Lung (tissue), 12 donors: ENCODE results near the gene PCNP. TPM values are rescaled to one million over a fixed set of nuclear protein-coding genes. Genes with fewer than 3 reads are reported as not detected.

ENCODE experiments used
- ATAC-seq: fragments of 200-7000 bp; cut with Tn5 transposase; one replicate; pipeline ENCODE4 v1.9.1; 2020; ENCODE audit warnings: moderate number of reproducible peaks; ENCODE audit not compliant: insufficient read depth, low FRiP score
- DNase-seq, 3 donors: peaks; one replicate each; pipeline ENCODE4 v3.0.0-alpha.2; 2013 to 2017
- H3K27ac ChIP-seq, 2 donors: one replicate each; pipeline ENCODE4 v1.5.1; 2013; ENCODE audit warnings: mild to moderate bottlenecking in 2 of 2, moderate library complexity in 2 of 2, control low read depth in 1 of 2, inconsistent platforms in 1 of 2, low read depth in 1 of 2, low read length in 1 of 2
- H3K27me3 ChIP-seq, 3 donors: one replicate each; pipeline ENCODE4 v1.5.1; 2013; ENCODE audit warnings: low read length in 2 of 3; ENCODE audit not compliant: control insufficient read depth in 3 of 3, insufficient read depth in 3 of 3
- H3K36me3 ChIP-seq, 4 donors: one replicate each; pipeline ENCODE4 v1.5.1; 2013; ENCODE audit warnings: low read length in 4 of 4, mild to moderate bottlenecking in 1 of 4, moderate library complexity in 1 of 4; ENCODE audit not compliant: control insufficient read depth in 4 of 4, insufficient read depth in 4 of 4
- H3K4me1 ChIP-seq, 5 donors: one replicate each; pipeline ENCODE4 v1.5.1; 2013; ENCODE audit warnings: low read length in 5 of 5, mild to moderate bottlenecking in 2 of 5, moderate library complexity in 1 of 5; ENCODE audit not compliant: control insufficient read depth in 5 of 5, insufficient read depth in 5 of 5
- H3K4me3 ChIP-seq: one replicate; pipeline ENCODE4 v1.5.1; 2013; ENCODE audit warnings: mild to moderate bottlenecking, control low read depth, moderate library complexity
- H3K9ac ChIP-seq, 2 donors: one replicate each; pipeline ENCODE4 v1.5.1; 2013; ENCODE audit warnings: low read length in 2 of 2, control low read depth in 1 of 2; ENCODE audit not compliant: insufficient read depth in 1 of 2
- H3K9me3 ChIP-seq, 4 donors: one replicate each; pipeline ENCODE4 v1.5.1; 2013; ENCODE audit warnings: low read length in 3 of 4, mild to moderate bottlenecking in 1 of 4, moderate library complexity in 1 of 4; ENCODE audit not compliant: control insufficient read depth in 4 of 4, insufficient read depth in 3 of 4
- WGBS, 2 donors: extraction: QIAGEN DNeasy Blood & Tissue Kit; methylation state at CpG; one replicate each; pipeline ENCODE4 v1.1.7; 2013; 5-methylcytosine and 5-hydroxymethylcytosine counted together
- polyA plus RNA-seq, 2 donors: library from polyadenylated mRNA; stranded (reverse); fragments of 200-250 nt; gene quantifications; one replicate each; pipeline ENCODE4 v1.2.1, GENCODE V29; 2013
- total RNA-seq, 2 donors: library from RNA; depleted of rRNA in 1 of 2; stranded (reverse); fragments of >200 nt in 1 of 2; gene quantifications; one replicate each; pipeline ENCODE4 v1.2.1, GENCODE V29; 2014 to 2021
- TF ChIP-seq, protein P1 (sequence below): IDR thresholded peaks from 2 replicates; pipeline ENCODE4 v1.5.1; 2012; ENCODE audit warnings: mild to moderate bottlenecking; ENCODE audit errors: control extremely low read depth, extremely low read depth
- donor health status: control.
- donor health status: control.
- donor health status: Bipolar disorder and iron deficiency.
- donor health status: healthy.
- donor health status: DM: yes; HTN: yes; CAD: no.

Gene PCNP
- total and polyA plus RNA-seq, 4 donors: 73.1 to 195 (median 99.7) TPM

DNA sequence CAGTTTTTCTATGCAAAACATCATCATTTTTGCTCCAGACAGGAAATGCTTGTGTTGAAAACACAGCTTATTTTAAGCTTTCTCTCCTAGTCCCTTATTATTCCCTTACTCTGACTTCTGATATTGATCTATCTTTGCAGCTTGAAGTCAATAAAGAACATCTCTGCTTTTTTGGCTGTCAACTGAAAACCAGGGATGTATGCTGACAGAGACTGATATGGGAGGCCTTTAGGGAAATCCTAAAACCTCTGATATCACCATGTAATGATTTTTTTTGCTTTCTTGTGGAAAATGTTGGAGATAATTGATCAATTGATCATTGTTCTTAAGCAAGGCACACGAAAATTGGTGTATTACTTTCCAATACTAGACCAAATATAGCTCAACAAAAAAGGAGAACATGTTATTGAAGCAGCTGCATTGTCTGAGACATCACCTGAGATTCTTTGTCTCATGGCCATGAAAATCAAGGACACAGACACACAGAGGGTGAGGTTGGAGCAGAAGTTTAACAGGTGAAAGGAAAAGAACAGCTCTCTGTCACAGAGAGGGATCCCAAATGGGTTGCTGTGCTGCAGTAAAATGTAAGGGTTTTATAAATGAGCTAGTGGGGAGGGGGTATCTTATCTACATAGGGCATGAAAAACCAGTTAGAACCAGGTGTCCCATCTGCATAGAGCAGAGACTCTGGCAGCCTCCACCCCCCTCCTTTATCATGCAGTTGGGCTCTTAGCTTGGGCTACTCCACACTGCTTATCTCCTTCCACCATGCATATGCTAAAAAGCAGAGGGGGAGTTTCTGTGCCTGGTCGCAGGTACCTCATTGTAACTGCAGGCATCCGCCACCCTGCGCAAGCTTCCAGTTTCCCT, 43.9 kb upstream of the PCNP start:
- 88 to 90% methylated on average over 4 of the region's 4 CpGs for WGBS, 2 donors
- Histone ChIP-seq H3K4me3 (no peak overlapping the region), H3K27ac (no peak overlapping the region), H3K9ac (no peak overlapping the region), H3K27me3 (no peaks in the 10 kb centered on the region), H3K4me1 (no peaks in the 10 kb centered on the region), H3K9me3 (peaks cover 0 to 3% (median 0%) of the 10 kb centered on the region in 4 donors), H3K36me3 (no peaks in the 10 kb centered on the region)
- DNase-seq: no peak
- TF ChIP-seq, protein P1, sequence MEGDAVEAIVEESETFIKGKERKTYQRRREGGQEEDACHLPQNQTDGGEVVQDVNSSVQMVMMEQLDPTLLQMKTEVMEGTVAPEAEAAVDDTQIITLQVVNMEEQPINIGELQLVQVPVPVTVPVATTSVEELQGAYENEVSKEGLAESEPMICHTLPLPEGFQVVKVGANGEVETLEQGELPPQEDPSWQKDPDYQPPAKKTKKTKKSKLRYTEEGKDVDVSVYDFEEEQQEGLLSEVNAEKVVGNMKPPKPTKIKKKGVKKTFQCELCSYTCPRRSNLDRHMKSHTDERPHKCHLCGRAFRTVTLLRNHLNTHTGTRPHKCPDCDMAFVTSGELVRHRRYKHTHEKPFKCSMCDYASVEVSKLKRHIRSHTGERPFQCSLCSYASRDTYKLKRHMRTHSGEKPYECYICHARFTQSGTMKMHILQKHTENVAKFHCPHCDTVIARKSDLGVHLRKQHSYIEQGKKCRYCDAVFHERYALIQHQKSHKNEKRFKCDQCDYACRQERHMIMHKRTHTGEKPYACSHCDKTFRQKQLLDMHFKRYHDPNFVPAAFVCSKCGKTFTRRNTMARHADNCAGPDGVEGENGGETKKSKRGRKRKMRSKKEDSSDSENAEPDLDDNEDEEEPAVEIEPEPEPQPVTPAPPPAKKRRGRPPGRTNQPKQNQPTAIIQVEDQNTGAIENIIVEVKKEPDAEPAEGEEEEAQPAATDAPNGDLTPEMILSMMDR: no peak
- ATAC-seq: no peak

DNA sequence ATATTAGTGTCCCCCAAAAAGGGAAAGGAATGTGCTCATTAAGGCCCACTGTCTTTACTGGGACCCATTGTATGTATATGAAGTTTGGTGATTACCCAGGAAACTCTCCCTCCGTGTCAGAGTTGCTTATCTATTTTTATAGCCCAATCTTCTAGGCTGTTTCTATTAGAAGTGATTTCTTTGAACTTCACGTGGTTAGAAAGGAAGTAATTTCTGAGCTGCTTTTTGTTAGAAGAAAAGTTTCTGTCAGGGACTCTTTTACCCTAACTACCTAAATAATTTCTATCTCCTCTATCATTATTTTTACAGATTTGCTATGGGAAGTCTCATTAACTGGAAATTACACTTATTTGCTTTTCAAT, 43.3 kb upstream of the PCNP start:
- H3K36me3 ChIP-seq: no peaks in the 10 kb centered on the region
- ATAC-seq (no peak), DNase-seq (no peak)
- no peak overlapping the region for H3K4me3 ChIP-seq
- 47 to 57% methylated on average over 2 of the region's 2 CpGs for WGBS, 2 donors
- H3K9ac ChIP-seq: no peak overlapping the region
- no peaks in the 10 kb centered on the region for H3K27me3 ChIP-seq
- TF ChIP-seq, protein P1: no peak
- peaks cover 0 to 3% (median 0%) of the 10 kb centered on the region in 4 donors for H3K9me3 ChIP-seq
- no peaks in the 10 kb centered on the region for H3K4me1 ChIP-seq
- no peak overlapping the region for H3K27ac ChIP-seq

DNA sequence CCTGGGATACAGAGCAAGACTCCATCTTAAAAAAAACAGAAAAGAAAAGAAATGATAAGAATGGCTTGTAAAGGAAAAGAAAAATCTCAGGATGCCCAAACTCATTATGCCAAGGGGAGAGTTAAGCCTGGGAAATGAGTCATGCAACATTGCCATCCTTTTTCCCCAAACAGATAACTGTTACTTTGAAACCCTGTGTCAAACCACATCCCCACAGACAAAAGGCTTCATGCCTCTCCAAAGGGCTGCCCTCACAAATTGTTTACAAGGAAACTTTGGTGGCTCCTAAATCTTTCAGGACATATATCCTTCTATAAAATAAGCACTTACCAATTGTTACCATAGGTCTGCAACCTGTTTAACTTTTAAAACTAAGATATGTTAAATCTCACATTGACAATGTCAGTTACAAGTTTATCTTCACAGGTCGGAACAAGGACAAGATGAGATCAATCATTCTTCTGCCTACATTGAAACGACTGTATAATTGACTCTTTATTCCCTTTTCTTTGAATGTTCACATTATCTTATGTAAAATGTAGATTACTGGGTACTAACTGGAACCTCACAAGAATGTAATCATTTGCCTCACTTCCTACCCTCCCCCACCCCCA, 42.4 kb upstream of the PCNP start:
- no peaks in the 10 kb centered on the region for H3K36me3 ChIP-seq
- no peak overlapping the region for H3K4me3 ChIP-seq
- no peak overlapping the region for H3K9ac ChIP-seq
- no peaks in the 10 kb centered on the region for H3K4me1 ChIP-seq
- no peak overlapping the region for H3K27ac ChIP-seq
- DNase-seq (no peak), ATAC-seq (no peak)
- no peaks in the 10 kb centered on the region for H3K27me3 ChIP-seq
- 16 to 46% methylated on average over 2 of the region's 2 CpGs for WGBS, 2 donors
- H3K9me3 ChIP-seq: peaks cover 0 to 3% (median 0%) of the 10 kb centered on the region in 4 donors
- TF ChIP-seq, protein P1: no peak
